HAP-1 (cell line): Measurements from ENCODE around the gene EDA.
"Not testable (repeated sequence)": the region's sequence is repeated elsewhere in the genome, so short reads cannot be mapped to it uniquely, and the experiment has no call there.

ENCODE experiments used
- DNase-seq, 2 experiments: peaks; one replicate each; pipeline ENCODE4 v3.0.0-alpha.2; 2016 to 2020; ENCODE audit warnings: low spot score in 2 of 2
- H3K27me3 ChIP-seq: fragments of 250-450 bp; sonication (Bioruptor Pico); 2 replicates; pipeline ENCODE4 v1.5.1; 2020; ENCODE audit warnings: low read depth, mild to moderate bottlenecking, moderate library complexity
- H3K36me3 ChIP-seq: fragments of 250-450 bp; sonication (Bioruptor Pico); replicated peaks from 2 replicates; pipeline ENCODE4 v1.5.1; 2020; ENCODE audit warnings: mild to moderate bottlenecking
- H3K4me1 ChIP-seq: fragments of 250-450 bp; sonication (Bioruptor Pico); 2 replicates; pipeline ENCODE4 v1.5.1; 2020; ENCODE audit warnings: mild to moderate bottlenecking
- H3K4me3 ChIP-seq: fragments of 250-450 bp; sonication (Bioruptor Pico); 2 replicates; pipeline ENCODE4 v1.5.1; 2020; ENCODE audit warnings: mild to moderate bottlenecking, moderate library complexity
- H3K9me3 ChIP-seq: fragments of 250-450 bp; sonication (Bioruptor Pico); 2 replicates; pipeline ENCODE4 v1.5.1; 2020; ENCODE audit warnings: mild to moderate bottlenecking, moderate library complexity
- in situ Hi-C: fragments of 300-500 bp; cut with MboI; formaldehyde crosslinking; loops from 3 replicates; pipeline ENCODE4 v1.14.3; 2020; ENCODE audit warnings: low sequenced_read_pairs, inconsistent platforms, mixed read lengths

Gene EDA

DNA sequence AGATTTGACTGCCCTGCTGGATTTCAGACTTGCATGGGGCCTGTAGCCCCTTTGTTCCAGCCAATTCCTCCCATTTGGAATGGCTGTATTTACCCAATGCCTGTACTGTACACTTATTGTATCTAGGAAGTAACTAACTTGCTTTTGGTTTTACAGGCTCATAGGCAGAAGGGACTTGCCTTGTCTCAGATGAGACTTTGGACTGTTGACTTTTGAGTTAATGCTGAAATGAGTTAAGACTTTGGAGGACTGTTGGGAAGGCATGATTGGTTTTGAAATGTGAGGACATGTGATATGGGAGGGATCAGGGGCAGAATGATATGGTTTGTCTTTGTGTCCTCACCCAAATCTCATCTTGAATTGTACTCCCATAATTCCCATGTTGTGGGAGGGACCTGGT lies 382.4 kb downstream of the EDA start:
- H3K9me3 ChIP-seq, in situ Hi-C loops, H3K4me1 ChIP-seq, H3K4me3 ChIP-seq, H3K36me3 ChIP-seq, DNase-seq, H3K27me3 ChIP-seq: not testable (repeated sequence)

DNA sequence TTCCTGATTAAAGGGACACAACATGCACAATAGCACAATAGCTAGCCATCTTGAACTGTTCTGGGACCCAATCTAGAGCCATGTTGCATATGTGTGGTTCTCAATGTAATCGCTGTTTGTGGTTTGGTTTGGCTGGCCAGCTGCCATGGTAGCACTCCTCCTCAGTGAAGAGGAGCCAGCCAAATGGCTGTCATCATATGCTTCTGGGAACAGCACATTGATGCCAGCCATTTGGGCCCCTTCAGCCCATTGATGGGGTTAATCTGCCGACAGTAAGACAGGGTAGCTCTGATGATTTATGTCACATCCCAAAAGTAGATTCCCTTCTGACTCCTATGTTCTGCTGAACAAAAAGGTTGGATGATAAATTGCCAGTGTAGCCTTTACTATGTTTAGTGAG lies 385.4 kb downstream of the EDA start:
- in situ Hi-C loops = no loop called here
- H3K27me3 ChIP-seq = no peaks in the 10 kb centered on the region
- H3K9me3 ChIP-seq = no peaks in the 10 kb centered on the region
- DNase-seq = no peak
- no peaks in the 10 kb centered on the region for H3K36me3 ChIP-seq
- no peak overlapping the region for H3K4me3 ChIP-seq
- H3K4me1 ChIP-seq = no peaks in the 10 kb centered on the region; the same call in 1 of the 2 replicates

DNA sequence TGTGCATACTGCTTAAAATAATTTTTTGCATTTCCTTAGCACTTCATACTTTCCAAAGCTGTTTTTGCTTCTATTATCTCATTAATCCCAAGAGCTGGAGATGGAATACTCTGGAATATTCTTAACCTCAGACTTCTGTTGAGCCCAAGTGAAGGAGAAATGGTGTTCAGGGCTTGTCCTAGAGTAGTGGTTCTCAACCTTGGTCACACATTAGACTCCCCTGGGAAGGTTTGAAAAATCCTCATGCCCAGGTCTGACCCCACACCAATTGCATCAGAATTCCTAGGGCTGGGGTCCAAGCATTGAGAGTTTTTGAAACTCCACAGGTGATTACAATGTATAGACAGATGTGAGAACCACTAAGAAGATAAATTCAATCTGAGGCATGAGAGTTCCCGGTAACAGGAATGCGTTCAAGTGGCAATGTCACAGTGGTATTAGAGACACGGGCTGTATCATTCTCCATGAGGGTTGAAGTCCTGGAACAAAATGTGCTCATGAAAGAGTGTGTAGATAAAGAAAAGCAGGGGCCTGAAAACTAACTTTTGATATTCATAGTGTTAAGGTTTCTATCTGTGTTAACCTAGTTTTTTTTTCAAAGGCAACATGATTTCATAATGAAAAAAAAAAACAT lies 385.9 kb downstream of the EDA start:
- DNase-seq = no peak
- no peak overlapping the region for H3K4me3 ChIP-seq
- no peaks in the 10 kb centered on the region for H3K9me3 ChIP-seq
- no peaks in the 10 kb centered on the region for H3K27me3 ChIP-seq
- H3K36me3 ChIP-seq = no peaks in the 10 kb centered on the region
- in situ Hi-C loops = no loop called here
- H3K4me1 ChIP-seq = no peaks in the 10 kb centered on the region; the same call in 1 of the 2 replicates

DNA sequence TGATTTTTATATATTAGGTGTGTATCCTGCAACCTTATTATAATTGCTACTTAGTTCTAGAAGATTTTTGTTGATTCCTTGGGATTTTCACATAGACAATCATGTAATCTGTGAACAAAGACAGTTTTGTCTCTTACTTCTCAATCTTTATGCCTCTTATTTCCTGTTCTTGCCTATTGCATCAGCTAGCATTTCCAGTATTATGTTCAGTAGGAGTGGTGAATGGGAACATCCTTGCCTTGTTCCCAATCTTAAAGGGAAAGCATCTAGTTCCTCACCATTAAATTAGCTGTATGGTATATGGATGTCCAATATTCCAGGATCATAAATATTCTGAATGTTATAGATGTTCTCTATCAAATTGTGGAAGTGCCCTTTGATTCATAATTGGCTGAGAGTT lies 392.0 kb downstream of the EDA start:
- in situ Hi-C loops = no loop called here
- H3K4me1 ChIP-seq = no peaks in the 10 kb centered on the region
- no peaks in the 10 kb centered on the region for H3K27me3 ChIP-seq
- no peak for DNase-seq
- H3K4me3 ChIP-seq = no peak overlapping the region
- H3K36me3 ChIP-seq = no peaks in the 10 kb centered on the region
- no peaks in the 10 kb centered on the region for H3K9me3 ChIP-seq

DNA sequence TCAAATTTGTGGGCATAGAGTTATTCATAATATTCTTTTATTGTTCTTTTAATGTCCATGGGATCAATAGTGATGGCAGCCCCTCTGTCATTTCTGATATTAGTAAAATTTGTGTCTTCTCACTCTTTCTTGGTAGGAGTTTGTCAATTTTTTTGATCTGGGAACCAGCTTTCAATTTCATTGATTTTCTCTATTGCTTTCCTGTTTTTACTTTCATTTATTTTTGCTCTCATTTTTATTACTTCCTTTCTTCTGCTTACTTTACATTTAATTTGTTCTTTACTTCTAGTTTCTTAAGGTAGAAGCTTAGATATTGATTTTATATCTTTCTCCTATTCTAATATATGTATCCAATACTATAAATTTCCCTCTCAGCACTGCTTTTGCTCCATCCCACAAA lies 393.1 kb downstream of the EDA start:
- in situ Hi-C loops = no loop called here
- Histone ChIP-seq H3K4me3 (no peak overlapping the region), H3K27me3 (no peaks in the 10 kb centered on the region), H3K36me3 (no peaks in the 10 kb centered on the region), H3K9me3 (no peaks in the 10 kb centered on the region), H3K4me1 (no peaks in the 10 kb centered on the region)
- no peak for DNase-seq

DNA sequence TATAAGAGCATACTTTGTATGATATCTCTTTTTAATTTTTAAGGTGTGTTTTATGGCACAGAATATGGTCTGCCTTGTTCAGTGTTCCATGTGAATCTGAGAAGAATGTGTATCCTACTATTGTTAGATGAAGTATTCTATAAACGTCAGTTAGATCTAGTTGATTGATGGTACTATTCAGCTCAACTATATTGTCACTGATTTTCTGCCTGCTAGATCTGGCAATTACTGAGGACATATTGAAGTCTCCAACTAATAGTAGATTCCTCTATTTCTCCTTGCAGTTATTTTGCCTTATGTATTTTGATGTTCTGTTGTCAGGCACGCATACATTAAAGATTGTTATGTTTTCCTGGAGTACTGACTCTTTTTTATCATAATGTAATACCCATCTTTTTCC lies 394.1 kb downstream of the EDA start:
- no peaks in the 10 kb centered on the region for H3K27me3 ChIP-seq
- no peaks in the 10 kb centered on the region for H3K4me1 ChIP-seq
- no peak overlapping the region for H3K4me3 ChIP-seq
- no peaks in the 10 kb centered on the region for H3K9me3 ChIP-seq
- in situ Hi-C loops = no loop called here
- H3K36me3 ChIP-seq = no peaks in the 10 kb centered on the region
- no peak for DNase-seq

DNA sequence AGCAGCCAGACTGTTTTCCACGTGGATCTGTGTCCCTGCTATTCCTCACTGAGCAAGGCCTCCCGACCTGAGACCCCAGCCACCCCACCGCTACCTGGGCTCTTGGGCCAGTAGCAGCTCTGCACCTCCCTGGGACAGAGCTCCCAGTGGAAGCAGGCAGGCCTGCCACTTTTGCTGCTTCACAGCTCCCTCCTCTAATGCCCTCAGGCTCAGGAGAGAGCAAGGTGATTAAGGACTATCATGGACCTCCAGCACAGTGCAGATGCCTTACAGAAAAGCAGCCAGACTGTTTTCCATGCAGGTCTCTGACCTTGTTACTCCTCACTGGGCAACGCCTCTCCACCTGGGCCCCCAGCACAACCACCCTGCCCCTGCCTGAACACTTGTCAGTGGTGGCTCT lies 396.8 kb downstream of the EDA start:
- no peak for DNase-seq
- in situ Hi-C loops = no loop called here
- H3K36me3 ChIP-seq = no peaks in the 10 kb centered on the region
- H3K9me3 ChIP-seq = peaks cover 3% of the 10 kb centered on the region; the same call in 1 of the 2 replicates
- H3K27me3 ChIP-seq = no peaks in the 10 kb centered on the region
- no peaks in the 10 kb centered on the region for H3K4me1 ChIP-seq
- H3K4me3 ChIP-seq = no peak overlapping the region

DNA sequence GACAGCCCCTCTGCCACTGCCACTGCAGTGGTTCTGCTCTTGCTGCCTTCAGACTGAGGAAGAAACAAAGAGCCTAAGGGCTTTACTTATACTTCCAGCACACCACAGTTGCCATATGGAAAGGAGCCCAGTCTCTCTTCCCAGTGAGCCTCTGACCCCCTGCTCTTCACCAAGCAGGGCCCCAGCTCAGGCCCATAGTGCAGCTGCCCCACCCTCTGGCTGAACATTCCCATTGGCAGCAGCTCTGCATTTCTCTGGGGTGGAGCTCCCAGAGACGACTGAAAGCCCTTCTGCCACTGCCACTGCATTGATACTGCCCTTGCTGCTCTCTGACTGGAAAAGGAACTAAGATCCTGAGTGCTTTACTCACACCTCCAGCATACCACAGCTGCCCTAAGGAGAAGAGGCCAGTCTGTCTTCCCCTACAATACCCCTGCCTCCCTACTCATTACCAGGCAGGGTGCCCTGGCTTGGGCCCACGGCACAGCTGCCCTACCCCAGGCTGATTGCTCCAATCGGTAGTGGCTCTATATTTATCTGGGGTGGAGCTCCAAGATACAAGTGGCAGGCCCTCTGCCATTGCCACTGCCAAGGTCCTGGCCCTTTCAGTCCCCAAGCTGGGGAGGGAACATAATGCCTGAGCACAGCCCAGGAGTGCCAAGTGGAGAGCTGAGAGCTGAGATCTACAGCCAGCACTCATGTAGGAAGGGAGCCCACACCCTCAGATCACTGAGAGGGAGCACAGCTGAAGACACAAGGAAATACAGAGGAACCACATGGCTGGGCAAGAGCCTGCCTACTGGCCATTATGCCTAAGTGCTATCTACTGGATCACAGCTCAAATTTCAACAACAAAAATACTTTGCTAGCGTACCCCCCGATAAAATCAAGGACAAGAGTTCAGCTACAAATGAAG lies 397.8 kb downstream of the EDA start:
- H3K27me3 ChIP-seq = no peaks in the 10 kb centered on the region
- no peak overlapping the region for H3K4me3 ChIP-seq
- no peaks in the 10 kb centered on the region for H3K36me3 ChIP-seq
- H3K9me3 ChIP-seq = peaks cover 3% of the 10 kb centered on the region; the same call in 1 of the 2 replicates
- no peak for DNase-seq
- in situ Hi-C loops = no loop called here
- no peaks in the 10 kb centered on the region for H3K4me1 ChIP-seq

DNA sequence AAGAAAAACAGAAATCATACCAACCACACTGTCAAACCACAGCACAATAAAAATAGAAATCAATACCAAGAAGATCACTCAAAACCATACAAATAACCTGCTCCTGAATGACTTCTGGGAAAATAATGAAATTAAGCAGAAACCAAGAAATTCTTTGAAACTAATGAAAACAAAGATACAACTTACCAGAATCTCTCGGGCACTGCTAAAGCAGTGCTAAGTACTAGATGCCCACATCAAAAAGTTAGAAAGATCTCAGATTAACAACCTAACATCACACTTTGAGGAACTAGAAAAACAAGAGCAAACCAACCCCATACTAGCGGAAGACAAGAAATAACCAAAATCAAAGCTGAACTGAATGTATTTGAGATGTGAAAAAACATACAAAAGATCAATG lies 400.6 kb downstream of the EDA start:
- Histone ChIP-seq H3K27me3 (no peaks in the 10 kb centered on the region), H3K9me3 (peaks cover 3% of the 10 kb centered on the region; the same call in 1 of the 2 replicates), H3K4me1 (peaks cover 5% of the 10 kb centered on the region; the same call in 1 of the 2 replicates), H3K36me3 (no peaks in the 10 kb centered on the region), H3K4me3 (no peak overlapping the region)
- DNase-seq = no peak
- in situ Hi-C loops = no loop called here

DNA sequence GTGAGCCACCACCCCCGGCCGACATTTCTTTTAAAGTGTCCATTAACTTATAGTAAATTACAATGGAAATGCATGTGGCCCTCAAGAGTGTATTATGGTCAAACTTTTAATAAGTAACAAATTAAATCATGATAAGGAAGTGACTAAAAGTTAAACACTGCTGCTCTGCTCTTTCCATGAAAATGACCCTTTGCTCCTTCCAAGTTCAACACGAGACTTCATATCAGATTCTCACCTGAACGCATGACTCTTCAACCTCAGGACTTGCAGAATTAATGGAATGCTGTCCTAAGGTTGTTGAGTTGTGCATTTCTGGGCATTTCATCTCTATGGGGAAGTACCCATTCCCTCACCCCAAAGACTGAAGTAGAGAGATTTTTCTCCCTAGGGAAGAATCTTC lies 406.7 kb downstream of the EDA start:
- Histone ChIP-seq H3K36me3 (no peaks in the 10 kb centered on the region), H3K4me3 (no peak overlapping the region), H3K9me3 (no peaks in the 10 kb centered on the region), H3K4me1 (peaks cover 5% of the 10 kb centered on the region; the same call in 1 of the 2 replicates), H3K27me3 (no peaks in the 10 kb centered on the region)
- in situ Hi-C loops = no loop called here
- DNase-seq = no peak

DNA sequence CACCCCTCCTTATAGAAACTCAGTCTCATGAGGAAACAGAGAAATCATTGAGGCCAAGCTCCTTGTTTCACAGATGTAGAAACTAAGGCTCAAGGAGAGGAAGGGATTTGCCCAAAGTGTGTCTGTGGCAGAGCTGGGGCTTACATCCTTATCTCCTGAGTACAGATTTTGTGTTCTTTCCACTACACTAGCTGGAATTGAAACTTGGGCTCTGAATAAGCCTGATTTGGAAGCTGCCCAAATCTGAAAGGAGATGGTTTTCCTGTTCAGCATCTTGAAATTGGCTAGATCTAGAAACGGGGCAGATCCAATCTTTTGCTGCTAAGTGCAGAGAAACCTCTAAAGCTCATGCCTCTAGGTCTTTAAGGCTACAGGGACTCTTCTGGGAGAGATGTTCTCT lies 409.6 kb downstream of the EDA start:
- peaks cover 5% of the 10 kb centered on the region; the same call in 1 of the 2 replicates for H3K4me1 ChIP-seq
- no peaks in the 10 kb centered on the region for H3K9me3 ChIP-seq
- H3K27me3 ChIP-seq = no peaks in the 10 kb centered on the region
- H3K36me3 ChIP-seq = no peaks in the 10 kb centered on the region
- no peak for DNase-seq
- H3K4me3 ChIP-seq = no peak overlapping the region
- in situ Hi-C loops = no loop called here

DNA sequence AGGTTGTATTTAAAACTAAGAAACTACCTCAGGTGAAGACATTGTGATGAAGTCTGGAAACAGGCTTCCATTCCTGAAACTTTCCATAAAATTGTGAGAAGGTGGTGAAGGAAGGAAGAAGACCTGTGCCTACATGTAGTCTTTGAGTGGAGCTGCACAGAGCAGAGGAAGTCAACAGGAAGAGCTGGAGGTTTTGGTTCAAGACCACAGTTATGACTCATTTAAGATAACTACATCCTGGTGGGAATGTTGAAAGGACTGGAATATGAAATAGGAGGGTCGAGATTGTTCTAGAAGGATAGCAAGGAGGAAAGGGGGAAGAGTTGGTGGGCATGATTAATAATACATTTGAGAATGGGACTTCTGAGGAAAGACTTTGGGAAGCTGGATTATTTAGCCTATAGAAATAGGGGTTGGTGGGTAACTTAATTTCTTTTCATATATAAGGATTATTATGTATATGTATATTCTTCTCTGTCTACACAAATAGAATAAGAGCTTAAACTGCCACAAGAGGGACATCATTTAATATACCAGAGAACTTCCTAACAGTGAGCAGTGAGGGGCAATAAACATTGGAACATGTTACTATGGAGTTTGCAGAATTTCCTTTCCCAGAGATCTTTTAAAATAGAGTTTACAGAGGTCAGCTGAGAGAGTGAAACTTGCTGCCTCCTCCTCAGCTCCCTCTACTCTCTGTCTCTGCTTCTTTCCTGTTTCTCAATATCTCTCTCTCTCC lies 410.4 kb downstream of the EDA start:
- Histone ChIP-seq H3K9me3 (no peaks in the 10 kb centered on the region), H3K4me1 (no peaks in the 10 kb centered on the region), H3K4me3 (no peak overlapping the region), H3K36me3 (no peaks in the 10 kb centered on the region), H3K27me3 (no peaks in the 10 kb centered on the region)
- in situ Hi-C loops = no loop called here
- no peak for DNase-seq

DNA sequence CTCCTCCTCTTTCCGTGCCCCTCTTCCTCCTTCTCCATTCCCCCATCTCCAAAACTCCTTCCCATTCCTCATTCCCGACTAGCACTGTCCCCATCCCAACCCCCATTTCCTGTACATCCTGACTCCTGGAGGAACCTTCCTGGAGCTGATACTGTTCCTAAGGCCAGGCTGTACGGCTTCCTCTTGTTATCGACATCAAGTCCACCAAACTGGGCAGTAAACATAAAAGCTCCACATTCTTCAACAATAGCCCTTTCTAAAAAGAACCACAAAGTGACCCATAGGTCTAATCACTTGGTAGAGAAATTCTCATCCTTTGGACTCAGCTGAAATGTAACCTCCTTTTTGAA lies 410.9 kb downstream of the EDA start:
- Histone ChIP-seq H3K4me3 (no peak overlapping the region), H3K36me3 (no peaks in the 10 kb centered on the region), H3K4me1 (no peaks in the 10 kb centered on the region), H3K9me3 (no peaks in the 10 kb centered on the region), H3K27me3 (no peaks in the 10 kb centered on the region)
- DNase-seq = no peak
- in situ Hi-C loops = no loop called here

DNA sequence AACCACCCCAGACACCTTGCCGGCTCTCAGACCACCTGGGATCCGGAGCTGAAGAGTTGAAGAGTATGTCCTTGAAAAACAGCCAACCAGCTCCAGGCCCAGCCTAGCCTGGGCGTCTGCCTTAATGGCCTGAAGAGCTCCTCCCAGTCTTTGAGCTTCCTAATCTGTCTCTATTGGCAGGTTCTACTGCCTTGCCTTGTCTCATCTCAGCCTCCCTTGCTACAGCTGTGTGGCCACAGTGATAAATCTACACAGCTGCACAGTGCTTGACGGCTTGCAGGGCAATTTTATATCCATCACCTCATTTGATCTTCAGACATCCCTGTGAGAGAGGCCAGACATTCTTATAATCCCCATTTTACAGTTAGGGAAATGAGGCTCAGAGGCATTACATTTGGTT lies 413.9 kb downstream of the EDA start:
- in situ Hi-C loops = loop anchor here (10.0 kb wide), 1 partner anchor 485 kb away; no protein-coding TSS in a partner anchor
- no peak for DNase-seq
- Histone ChIP-seq H3K27me3 (no peaks in the 10 kb centered on the region), H3K4me3 (no peak overlapping the region), H3K4me1 (no peaks in the 10 kb centered on the region; the same call in 1 of the 2 replicates), H3K36me3 (no peaks in the 10 kb centered on the region), H3K9me3 (no peaks in the 10 kb centered on the region)
